Body of pancreas (tissue), 4 donors: ENCODE measurements around the gene USP36. TPM values are rescaled to one million over a fixed set of nuclear protein-coding genes. Genes with fewer than 3 reads are reported as not detected.
"Not testable (repeated sequence)": the region's sequence is repeated elsewhere in the genome, so short reads cannot be mapped to it uniquely, and the experiment has no call there.

Experiments
- ATAC-seq: fragments of 150-250 bp; one replicate; pipeline ENCODE4 v1.9.1; 2016
- DNase-seq, 4 donors: peaks; one replicate each; pipeline ENCODE4 v3.0.0-alpha.2; 2019
- H3K27ac ChIP-seq, 4 donors: fragments of 200-600 bp; sonication (generic); 1 replicate in 3 of 4; 2 replicates in 1 of 4; pipeline versions ENCODE4 v1.5.1 to v1.6.1; 2016 to 2019; ENCODE audit warnings: mild to moderate bottlenecking in 1 of 4, mixed read lengths in 1 of 4, moderate library complexity in 1 of 4
- H3K27me3 ChIP-seq, 2 donors: fragments of 200-600 bp; sonication (generic); one replicate each; pipeline ENCODE4 v1.6.0; 2016; ENCODE audit warnings: mild to moderate bottlenecking in 1 of 2
- H3K36me3 ChIP-seq, 2 donors: fragments of 200-600 bp; sonication (generic); replicated peaks in 1 of 2; 2 replicates each; pipeline ENCODE4 v1.5.1; 2016; ENCODE audit warnings: low read depth in 2 of 2; ENCODE audit not compliant: insufficient read depth in 1 of 2
- H3K4me1 ChIP-seq: fragments of 200-600 bp; sonication (generic); one replicate; pipeline ENCODE4 v1.6.0; 2016
- H3K4me3 ChIP-seq, 2 donors: fragments of 200-600 bp; sonication (generic); 1 replicate in 1 of 2; 2 replicates in 1 of 2; pipeline ENCODE4 v1.5.1; 2016 to 2019
- H3K9me3 ChIP-seq, 3 donors: fragments of 200-600 bp; sonication (generic); 1 replicate in 2 of 3; 2 replicates in 1 of 3; pipeline ENCODE4 v1.5.1; 2016
- CTCF ChIP-seq, 7 experiments: fragments of 450-650 bp in 4 of 7; fragments of 200-600 bp in 3 of 7; sonication (generic) in 3 of 7; IDR thresholded peaks; one replicate each; pipeline ENCODE4 v1.5.1; 2016 to 2019; ENCODE audit warnings: antibody characterized with exemption in 7 of 7
- POLR2A ChIP-seq, 3 donors: fragments of 450-650 bp; IDR thresholded peaks; one replicate each; pipeline ENCODE4 v1.6.1; 2016; ENCODE audit warnings: antibody characterized with exemption in 3 of 3, mild to moderate bottlenecking in 2 of 3
- WGBS, 2 donors: methylation state at CpG; one replicate each; pipeline ENCODE4 v1.1.5; 2017; 5-methylcytosine and 5-hydroxymethylcytosine counted together
- intact Hi-C: fragments of 100-400 bp; cut with DNase I; formaldehyde crosslinking; loops from one replicate; pipeline ENCODE4 v1.15.1; 2023
- total RNA-seq, 2 donors: library from RNA; depleted of rRNA; stranded (reverse); fragments of >200 nt; gene quantifications; one replicate each; pipeline ENCODE4 v1.1.0, GENCODE V29; 2016

Gene USP36
- total RNA-seq, 2 donors from 2014 or later: 28.5 to 55.4 TPM

- Histone ChIP-seq H3K27ac (peak overlapping the region in 3 of 4 donors; percentile 87 to 92 (median 91)), H3K36me3 (no peaks in the 10 kb centered on the region), H3K27me3 (no peaks in the 10 kb centered on the region), H3K4me1 (peaks cover 29% of the 10 kb centered on the region), H3K4me3 (no peak overlapping the region), H3K9me3 (no peaks in the 10 kb centered on the region)
- TF ChIP-seq CTCF (IDR thresholded peaks at IDR 0.05) (peak in 1 of 7 experiments; percentile 4), POLR2A (IDR thresholded peaks at IDR 0.05) (peak in 1 of 3 donors; percentile 19)
- ATAC-seq: no peak
- WGBS, 2 donors: 37 to 41% methylated on average over 3 of the region's 3 CpGs
- intact Hi-C loops: no loop called here
- peak in 1 of 4 donors; percentile 43 for DNase-seq
These were observed 60.8 kb downstream of the USP36 start for GRCh38 chr17:78779850-78780249.

- H3K27me3 ChIP-seq, intact Hi-C loops, H3K4me3 ChIP-seq, DNase-seq, H3K9me3 ChIP-seq, ATAC-seq, H3K36me3 ChIP-seq: not testable (repeated sequence)
- H3K27ac ChIP-seq: peak overlapping the region in 2 of 4 donors; percentile 87 to 91
- peaks cover 29% of the 10 kb centered on the region for H3K4me1 ChIP-seq
- WGBS, 2 donors: 54 to 92% methylated on average over 5 of the region's 5 CpGs
These were observed 61.3 kb downstream of the USP36 start for GRCh38 chr17:78779286-78779651.

GRCh38 chr17:78777881-78778280 is 62.7 kb downstream of the USP36 start:
- no peak for ATAC-seq
- WGBS, 2 donors: 89 to 94% methylated on average over 4 of the region's 4 CpGs
- Histone ChIP-seq H3K9me3 (no peaks in the 10 kb centered on the region), H3K36me3 (no peaks in the 10 kb centered on the region), H3K27me3 (no peaks in the 10 kb centered on the region), H3K4me3 (no peak overlapping the region), H3K4me1 (peaks cover 17% of the 10 kb centered on the region), H3K27ac (no peak overlapping the region)
- DNase-seq: no peak
- TF ChIP-seq CTCF (IDR thresholded peaks at IDR 0.05) (no peak), POLR2A (IDR thresholded peaks at IDR 0.05) (no peak)
- intact Hi-C loops: no loop called here

GRCh38 chr17:78774956-78775571 is 65.5 kb downstream of the USP36 start:
- TF ChIP-seq POLR2A (IDR thresholded peaks at IDR 0.05) (no peak), CTCF (IDR thresholded peaks at IDR 0.05) (no peak)
- intact Hi-C loops: no loop called here
- no peak for DNase-seq
- H3K27me3 ChIP-seq: no peaks in the 10 kb centered on the region
- ATAC-seq: no peak
- H3K27ac ChIP-seq: peak overlapping the region in 1 of 4 donors; percentile 41
- no peaks in the 10 kb centered on the region for H3K9me3 ChIP-seq
- peaks cover 8% of the 10 kb centered on the region for H3K4me1 ChIP-seq
- H3K36me3 ChIP-seq: no peaks in the 10 kb centered on the region
- no peak overlapping the region for H3K4me3 ChIP-seq
- WGBS, 2 donors: 68 to 82% methylated on average over 12 of the region's 12 CpGs

GRCh38 chr17:78774453-78774852 is 66.2 kb downstream of the USP36 start:
- Histone ChIP-seq H3K27me3 (no peaks in the 10 kb centered on the region), H3K36me3 (no peaks in the 10 kb centered on the region), H3K4me1 (peaks cover 2% of the 10 kb centered on the region), H3K27ac (peak overlapping the region in 1 of 4 donors; percentile 41), H3K9me3 (no peaks in the 10 kb centered on the region), H3K4me3 (no peak overlapping the region)
- TF ChIP-seq POLR2A (IDR thresholded peaks at IDR 0.05): no peak
- TF ChIP-seq CTCF (IDR thresholded peaks at IDR 0.05): no peak
- intact Hi-C loops: no loop called here
- 71 to 82% methylated on average over 2 of the region's 2 CpGs for WGBS, 2 donors
- no peak for ATAC-seq
- DNase-seq: no peak
